ENCODE results near the gene CD28.

CD28 gene

DNA sequence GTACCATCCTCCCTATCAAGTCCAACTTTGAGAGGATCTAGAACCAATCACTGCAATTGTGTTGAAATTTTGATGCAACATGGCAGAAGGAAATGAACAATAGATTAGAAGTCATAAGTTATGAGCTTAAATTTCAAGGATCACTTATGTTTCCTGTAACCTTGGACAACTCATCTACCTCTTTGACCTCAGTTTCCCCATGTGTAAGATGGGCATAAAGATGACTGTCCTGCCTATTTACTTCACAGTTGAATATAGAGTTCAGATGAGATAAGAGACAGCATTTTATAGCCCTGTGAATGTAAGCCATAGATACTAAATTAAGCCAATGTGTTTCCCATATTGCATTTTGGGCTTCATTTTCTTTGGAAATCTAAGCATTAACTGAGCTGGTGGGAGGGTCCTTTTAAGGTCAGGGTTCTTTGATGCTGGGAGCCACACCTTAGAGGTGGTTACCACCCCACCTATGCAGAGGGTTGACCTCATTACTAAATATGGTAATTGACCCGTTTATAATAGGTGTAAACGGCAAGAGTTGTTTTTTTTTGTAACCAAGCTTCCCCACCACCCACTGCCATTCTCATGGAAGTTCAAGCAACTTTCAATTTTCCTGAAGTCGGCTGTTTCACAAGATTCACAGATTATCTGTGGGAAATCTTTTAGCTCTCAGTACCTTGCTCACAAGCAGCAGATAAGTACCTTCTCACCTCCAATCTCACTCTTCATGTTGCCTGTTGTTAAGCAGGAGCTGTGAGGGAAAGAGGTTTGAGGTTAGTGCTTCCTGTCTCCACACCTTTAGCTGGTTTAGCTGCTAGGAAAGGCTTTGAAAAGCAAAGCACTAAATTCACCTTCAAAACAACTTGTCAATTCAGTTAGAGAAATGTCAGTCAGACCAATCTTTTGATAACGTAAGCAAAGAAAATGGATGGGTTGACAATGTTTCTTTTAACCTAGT, 13.3 kb downstream of the CD28 start:
- no peak for DNase-seq

DNA sequence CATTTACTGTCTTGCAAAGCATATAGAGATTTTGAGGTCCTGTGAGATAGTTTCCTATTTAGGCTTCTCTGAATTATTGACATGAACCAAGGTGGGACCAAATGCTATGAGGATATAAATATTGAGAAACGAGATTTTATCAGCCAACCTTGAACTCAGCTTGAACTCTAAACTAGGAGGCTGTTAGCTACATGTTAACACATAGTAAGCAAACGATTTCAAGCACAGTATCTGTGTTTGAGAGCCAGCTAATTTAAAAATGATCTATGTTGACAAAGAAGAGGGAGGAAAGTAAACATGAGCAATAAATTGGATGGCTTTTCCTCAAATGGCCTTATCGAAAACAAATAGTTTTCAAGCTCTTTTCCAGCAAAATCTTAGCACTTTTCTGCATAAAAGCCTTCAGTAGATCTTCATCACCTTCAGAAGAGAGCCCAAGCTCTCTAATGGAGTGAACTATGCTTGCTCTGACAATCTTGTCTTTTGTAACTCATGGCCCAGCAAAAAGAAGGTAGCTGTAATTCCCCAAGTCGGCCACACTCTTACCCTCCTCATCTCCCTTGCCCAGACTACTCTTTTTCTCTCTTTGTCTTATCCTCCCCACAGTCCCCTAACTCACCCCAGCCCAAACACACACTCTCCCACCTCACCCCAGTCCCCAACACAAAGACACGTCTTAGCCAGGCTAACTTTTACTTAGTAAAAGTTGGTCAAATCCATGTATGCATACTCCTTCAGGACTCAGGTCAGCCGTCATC, 14.7 kb downstream of the CD28 start:
- no peak for DNase-seq

DNA sequence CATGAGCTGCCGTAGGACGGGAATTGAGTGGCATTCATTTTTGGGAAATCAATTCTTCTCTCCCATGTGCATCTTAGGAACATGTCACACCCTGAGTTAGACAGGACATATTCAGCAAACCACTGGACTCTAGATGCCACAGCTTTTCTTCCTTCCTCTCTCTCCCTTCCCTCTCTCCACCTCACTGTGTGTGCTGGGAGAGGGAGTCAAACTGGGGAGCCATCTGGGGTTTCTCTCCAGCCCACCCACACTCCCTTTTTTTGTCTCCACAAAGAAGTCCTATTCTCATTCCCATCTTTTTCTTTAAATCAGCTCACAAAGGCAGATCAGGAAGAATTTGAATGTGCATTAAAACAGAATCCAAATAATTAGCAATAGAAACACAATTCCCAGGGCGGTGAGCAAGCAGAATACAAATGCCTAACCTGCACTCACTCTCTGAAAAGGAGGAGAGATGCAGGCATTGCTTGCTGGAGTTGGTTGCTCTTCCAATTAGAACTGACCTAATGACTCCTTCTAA, 15.4 kb downstream of the CD28 start:
- no peak for DNase-seq

DNA sequence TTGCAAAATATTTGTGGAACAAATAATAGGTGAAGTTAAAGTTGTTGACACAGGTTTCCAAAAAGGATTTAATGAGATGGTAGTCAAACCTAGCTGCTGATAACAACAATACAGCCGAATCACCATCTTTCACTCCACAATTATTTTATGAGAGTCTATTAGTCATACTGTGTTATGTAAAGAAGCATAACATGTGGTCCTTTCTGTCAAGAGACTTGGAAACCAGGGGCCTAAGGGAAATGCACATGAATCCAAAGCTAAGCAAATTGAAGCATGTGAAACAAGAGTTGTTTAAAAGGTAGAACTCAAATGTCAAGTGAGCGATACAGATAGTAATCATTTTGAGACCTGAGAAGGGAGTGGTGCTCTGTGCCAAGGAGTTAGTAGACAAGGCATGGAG, 16.0 kb downstream of the CD28 start:
- DNase-seq: no peak

DNA sequence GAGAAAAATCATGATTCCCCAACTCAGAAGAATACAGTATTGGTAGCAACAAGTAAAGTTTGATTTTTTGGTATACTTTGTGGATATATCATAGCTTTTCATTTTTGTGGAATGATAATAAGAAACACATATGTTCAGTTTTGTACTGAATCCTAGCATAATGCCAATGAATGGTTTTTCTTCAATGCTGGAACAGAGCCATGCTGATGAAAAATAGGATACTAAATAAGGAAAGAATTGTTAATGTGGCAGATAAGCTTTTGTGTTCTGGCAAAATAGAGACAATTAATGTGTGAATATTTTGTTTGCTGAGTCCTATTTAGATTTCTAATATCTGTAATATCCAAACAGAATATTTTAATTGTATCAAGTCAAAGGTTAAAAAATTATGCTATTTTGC, 21.9 kb downstream of the CD28 start:
- no peak for DNase-seq

DNA sequence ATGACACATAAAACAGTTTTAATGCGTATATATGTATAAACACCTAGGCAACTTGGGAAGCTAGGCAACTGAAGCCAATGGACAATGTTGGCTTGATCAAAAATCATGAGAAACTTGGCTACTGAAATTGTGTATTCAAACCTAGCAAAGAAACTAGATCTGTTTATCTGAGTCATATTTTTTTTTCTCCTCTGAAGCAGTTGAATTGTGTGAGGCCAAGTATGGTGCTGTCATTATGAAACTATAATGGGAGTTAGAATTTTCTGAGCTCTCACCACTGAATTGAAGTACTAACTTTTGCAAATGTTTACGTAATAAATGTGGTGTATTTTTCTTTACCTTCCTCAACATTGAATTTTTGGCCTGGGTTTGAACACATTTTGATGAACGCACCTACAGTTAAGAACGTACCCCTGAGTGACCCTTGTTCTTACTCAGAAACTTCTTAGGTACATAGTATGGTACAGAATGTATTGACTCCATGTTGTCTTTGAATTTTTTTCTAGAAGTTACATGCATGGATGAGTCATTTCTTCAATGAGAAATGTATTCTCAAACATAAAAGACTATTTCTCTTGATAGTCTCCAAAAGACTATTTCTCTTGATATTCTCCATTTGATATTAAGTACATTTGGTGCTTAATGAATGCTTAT, 23.8 kb downstream of the CD28 start:
- DNase-seq: no peak

DNA sequence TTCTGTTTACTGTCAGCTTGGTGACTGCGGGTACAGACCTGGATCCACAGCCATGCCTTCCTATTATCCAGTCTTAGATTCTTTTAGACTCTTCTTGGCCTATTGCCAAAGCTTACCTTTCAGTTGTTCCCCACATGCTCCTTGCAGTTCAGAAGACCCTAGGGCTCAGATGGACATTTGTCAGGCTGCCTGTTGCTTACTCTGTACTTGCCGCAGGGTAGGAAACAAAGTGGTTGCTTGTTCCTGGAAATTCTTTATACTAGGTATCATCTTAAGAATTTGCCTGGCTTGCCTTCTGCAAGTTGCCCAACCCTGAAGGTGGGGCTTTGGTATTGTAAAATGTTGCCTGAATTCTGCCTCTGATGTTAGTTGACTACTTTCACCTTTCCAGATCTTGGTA, 24.4 kb downstream of the CD28 start:
- DNase-seq: no peak

DNA sequence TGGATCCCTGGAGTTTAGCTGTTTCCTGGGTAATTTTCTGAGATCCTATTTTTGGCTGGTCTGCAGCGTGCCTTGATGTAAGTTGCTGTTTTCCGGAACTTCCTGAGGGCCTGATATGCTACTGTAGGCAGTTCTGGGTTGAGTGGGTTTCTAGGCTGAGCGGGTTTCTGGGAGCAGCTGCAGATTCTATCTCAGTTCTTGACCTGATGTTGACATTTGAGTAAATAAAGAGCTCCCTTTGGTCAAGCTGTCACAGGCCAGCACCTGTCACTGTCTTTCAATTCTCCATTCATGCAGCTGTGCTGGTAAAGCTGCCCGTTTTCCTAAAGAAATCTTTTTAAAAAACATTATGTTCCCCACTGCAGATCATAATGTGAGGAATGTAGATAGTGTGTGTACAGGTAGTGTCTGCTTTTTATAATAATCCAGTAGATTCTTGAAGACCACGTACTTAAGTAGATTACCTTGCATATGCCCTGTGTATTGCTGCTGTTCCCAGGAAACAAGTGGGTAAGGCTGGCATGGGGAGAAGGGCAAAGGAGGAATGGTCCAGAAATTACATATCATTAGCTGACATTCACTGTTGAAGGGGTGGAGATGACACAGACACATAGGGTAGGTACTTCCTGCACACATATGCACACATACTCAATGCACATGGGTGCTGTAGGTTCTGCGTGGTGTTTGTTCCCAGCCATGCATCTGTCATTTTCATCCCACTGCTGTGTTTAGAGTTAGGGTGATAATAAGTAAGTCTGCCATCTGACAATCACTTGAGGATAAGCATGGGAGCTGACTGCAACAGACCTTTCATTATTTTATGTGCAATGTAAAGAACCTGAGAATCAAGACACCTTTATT, 25.9 kb downstream of the CD28 start:
- peak; percentile 65 for DNase-seq

DNA sequence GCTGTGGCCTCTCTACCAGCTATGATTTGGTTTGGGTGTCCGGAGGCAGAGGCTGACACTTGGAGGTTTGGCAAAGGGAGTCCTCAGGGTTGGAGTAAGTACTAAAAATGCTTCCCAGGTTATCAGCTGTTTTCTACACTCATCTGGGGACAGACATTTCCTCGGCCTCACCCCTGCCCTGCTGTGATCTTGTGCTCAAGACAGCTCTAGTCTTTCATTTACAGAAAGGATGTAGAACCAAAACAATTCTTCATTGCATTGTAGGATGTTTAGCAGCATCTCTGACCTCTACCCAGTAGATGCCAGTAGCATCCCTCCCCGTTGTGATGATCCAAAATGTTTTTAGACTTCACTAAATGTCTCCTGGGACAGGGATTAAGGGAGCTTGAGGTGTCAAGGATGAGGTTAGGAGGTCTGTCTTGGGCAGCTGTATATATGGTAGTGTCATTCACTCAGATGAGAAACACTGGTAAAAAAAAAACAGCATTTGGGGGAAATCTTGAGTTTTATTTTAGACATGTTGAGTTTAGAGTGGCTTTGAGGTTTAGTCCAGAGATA, 26.6 kb downstream of the CD28 start:
- no peak for DNase-seq

DNA sequence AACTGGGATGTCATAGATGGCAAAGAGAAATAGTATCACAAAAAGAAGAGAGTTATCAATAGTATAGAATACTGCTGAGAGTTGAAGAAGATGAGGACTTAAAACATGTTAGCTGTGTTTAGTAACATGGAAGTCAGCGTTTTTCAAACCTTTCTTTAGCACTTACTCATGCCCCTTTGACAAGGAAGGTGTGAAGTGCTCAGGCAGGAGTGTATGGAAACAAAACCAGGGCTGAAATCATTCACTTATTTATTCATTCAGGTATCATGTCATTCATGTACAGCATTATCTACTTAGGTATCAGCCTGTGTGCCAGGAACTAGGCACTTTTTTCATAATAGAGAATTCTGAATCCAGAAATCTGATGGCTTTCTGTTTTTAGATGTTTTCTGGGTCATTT, 27.2 kb downstream of the CD28 start:
- DNase-seq: no peak

DNA sequence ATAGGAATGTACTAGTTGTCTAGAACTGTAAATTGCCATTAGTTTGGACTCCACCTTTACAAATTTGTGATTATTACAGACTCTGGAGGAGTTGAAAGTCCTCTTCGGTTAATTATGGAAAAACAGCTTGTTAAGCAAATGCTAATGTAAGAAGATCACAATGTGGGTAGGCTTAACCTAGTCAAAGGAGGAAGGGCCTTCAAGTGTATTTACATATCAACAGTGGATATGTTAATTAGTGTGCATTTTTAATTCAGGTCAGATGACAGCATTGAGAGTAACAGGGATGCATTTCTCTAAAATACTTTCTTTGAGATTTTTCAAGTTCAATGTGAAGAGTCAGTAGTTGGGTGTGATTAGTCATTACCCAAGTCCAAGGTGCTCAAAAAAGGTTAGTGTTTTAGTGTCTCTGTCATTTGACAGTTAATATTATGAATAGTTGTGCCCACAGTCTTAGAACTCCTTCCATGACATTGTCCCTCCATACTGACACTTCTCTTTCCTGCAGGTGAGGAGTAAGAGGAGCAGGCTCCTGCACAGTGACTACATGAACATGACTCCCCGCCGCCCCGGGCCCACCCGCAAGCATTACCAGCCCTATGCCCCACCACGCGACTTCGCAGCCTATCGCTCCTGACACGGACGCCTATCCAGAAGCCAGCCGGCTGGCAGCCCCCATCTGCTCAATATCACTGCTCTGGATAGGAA, 28.0 kb downstream of the CD28 start:
- DNase-seq: no peak

DNA sequence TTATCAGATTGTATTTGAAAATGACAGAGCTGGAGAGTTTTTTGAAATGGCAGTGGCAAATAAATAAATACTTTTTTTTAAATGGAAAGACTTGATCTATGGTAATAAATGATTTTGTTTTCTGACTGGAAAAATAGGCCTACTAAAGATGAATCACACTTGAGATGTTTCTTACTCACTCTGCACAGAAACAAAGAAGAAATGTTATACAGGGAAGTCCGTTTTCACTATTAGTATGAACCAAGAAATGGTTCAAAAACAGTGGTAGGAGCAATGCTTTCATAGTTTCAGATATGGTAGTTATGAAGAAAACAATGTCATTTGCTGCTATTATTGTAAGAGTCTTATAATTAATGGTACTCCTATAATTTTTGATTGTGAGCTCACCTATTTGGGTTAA, 30.9 kb downstream of the CD28 start:
- no peak for DNase-seq

DNA sequence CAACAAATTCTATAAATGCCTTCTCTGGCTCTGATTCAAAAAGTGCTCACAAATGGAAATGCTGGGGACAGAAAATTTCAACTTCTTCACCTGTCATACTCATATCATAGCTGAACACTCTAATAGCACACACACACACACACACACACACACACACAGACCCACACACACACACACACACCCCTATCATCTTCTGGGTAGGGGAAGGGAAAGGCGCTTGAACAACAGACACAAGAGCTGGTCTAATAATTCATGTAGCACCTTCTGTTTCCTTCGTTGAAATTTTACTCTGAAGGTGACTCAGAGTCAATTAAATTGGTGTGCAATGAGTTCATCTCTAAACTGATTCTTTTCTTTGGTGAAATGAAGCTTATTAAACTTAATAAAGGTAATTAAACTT, 32.9 kb downstream of the CD28 start:
- DNase-seq: no peak

DNA sequence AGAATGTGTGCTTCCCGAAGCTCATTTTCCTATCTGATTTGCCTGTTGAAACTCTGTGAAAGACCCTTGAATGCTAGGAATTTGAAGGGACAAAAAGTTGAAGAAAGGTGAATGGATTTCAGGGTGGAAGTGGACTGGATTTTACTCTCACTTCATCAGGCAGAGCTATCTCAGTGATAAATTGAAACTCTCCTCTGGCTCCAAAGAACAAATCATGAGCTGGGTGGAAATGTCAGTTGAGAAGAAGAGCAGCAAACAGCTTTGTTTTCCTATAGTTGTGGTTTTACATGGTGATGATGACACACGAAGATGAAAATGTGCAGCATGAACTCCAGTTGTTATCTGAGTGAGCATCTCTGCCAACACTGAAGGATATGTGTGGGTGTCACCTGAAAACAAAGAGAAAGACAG, 34.4 kb downstream of the CD28 start:
- no peak for DNase-seq

DNA sequence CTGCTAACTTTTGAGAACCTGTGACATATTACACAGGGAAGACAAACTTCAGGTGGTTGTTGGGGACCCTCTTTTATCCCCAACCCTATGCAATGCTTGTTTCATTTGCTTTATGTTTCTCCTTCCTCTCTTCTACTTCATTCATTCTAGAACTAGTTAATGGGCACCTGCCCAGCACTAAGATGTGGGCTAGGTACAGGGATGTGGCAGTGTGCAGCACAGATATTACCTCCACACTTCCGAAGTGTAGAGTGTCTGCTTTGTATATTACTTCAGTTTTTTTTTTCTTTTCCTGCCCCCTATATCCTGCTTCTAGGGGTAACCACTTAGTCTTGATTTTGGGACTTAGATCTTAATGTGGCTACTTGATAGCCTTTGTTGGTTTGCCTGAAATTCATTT, 35.1 kb downstream of the CD28 start:
- DNase-seq: no peak

DNA sequence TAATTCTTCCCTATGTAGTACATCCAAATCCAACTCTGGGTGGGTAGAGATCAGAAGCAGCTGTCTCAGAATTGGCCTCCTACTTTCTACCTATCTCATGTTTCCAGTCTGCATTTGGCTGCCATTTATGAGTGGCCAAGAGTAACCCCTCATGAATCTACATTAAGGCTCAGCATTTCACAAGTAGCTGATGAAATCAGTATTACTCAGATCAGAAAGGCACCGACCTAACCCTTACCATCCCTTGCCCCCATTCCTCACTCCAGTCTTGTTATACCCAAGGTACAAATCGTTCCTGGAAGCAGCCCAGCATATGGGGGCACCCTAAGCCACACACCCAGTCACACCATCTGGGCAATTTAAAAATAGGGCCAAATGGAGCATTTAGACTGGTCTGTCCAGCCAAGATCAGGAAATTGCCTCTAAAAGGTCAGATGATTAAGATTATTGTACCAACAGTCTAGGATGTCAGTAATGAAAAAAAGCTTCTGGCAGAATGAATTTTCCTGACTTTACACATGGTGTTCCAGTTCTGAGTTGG, 37.1 kb downstream of the CD28 start:
- peak; percentile 42 for DNase-seq

DNA sequence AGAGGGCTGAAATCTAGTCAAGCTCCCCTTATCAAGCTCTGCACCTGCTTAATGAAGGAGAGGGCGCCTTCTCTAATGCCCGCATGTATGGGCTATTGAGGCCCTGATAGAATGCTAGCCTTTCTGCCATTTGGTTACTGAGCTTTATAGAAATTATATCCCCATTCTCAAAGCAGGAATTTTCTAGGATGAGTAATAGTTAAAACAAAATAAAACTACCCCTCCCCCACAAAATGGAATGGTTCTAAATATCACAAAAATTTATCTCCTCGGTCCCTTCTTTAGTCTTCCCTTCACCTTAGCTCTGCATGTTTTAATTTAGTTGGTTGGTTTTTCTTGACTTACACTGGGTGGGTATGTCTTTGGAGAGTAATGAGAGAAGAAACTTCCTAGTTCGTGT, 37.7 kb downstream of the CD28 start:
- DNase-seq: no peak

DNA sequence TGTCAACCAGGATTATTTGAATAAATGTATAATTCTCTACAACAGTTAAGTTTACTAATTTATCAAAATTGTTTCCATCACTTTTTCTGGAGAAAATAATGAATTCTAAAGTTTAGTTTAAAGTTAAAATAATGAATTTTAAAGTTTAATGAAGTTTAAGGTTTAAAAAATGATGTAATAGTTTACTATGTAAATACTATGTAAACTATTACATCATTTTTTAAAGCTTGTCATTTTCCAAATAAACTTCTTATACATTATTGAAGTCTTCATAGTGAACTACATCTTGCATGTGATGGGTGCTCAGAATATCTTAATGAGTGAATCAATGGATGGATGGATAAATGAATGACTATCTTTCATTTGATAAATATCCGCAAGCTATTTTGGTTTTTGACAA, 38.8 kb downstream of the CD28 start:
- no peak for DNase-seq

DNA sequence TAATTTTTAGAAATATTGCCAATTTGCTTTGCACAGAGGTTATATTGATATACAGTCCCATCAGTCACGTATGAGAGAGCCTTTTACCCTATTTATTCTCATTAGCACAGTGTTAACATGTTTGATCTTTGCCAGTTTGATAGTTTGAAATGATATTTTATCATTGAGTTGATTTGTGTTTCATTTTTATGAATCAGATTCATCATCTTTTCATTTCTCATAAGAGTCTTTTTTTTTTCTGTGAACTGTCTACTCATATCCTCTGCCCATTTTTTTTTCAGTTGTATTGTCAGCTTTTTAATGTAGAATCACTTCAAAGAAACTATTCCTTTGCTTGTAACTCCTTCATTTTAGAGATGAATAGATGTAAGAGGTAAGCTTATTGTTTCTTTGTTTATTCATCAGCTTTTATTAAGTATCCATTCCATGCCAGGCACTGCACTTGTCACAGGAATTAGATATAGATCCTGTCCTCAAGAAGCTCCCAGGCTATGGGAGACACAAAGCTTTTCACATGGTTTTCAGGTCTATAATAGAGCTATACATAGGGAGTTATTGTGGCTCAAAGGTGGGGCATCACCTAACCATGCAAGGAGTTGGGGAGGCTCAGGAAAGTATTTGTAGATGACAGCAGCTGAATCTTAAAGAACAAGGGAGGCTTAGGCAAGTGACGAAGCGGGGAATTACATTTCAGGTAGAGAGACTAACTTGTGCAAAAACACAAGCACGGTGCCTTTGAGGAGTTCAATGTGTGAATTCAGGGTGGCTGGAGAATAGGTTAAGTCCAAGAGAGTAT, 42.1 kb downstream of the CD28 start:
- DNase-seq: no peak

DNA sequence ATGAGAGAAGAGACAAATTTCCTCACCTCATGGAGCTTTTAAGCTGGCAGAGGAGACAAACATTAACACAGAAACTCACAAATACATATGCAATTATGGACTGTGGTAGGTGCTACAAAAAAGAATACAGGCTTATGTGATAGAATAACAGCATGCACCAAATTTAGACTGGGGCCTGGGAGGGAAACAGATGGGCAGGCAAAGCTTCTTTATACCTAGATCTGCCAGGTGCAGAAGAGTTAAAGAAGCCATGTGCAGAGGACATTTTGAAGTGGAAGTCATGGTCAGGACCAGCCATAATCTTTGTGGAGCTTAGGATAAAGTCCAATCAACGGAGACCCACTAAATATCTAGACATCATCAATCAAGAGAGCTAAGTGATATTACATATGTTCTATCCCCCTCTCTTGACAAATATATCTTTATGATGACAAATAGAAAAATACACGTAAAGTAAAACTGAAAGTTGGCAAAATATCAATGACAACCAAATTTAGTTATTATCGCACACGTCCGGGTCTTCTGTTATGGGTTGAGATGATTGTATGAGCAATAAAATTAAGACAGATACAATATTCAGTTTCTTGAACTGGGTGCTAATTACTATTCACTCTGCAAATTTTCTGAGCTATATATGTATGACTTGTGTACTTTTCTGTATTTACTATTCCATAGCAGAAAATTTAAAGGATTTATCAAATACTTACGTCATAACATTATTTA, 44.1 kb downstream of the CD28 start:
- DNase-seq: no peak
